GM12891 (cell line): ENCODE measurements around the gene SDC3.

Experiments used
- DNase-seq: peaks from one replicate; pipeline ENCODE4 v3.0.0; 2011; ENCODE audit warnings: low spot score; ENCODE audit not compliant: insufficient read length
- FAIRE-seq: peaks from 2 replicates; lab custom pipeline; 2011; peaks lifted over from hg19 to GRCh38; lab: Jason Lieb, UNC
- PAX5 ChIP-seq: IDR thresholded peaks from 2 replicates; pipeline ENCODE4 v1.6.1; 2011; ENCODE audit warnings: low read length, moderate library complexity, mild to moderate bottlenecking; ENCODE audit not compliant: insufficient read depth, severe bottlenecking
- POLR2A ChIP-seq: IDR thresholded peaks from 2 replicates; pipeline ENCODE4 v1.6.1; 2011; ENCODE audit warnings: low read depth, low read length, control low read depth
- POLR2AphosphoS5 ChIP-seq: IDR thresholded peaks from 2 replicates; pipeline ENCODE4 v1.6.1; 2011; ENCODE audit warnings: low read depth, low read length, control low read depth
- POU2F2 ChIP-seq: IDR thresholded peaks from 2 replicates; pipeline ENCODE4 v1.6.1; 2011; ENCODE audit warnings: low read depth, mild to moderate bottlenecking, control low read depth, low read length, moderate library complexity
- SPI1 ChIP-seq: IDR thresholded peaks from 2 replicates; pipeline ENCODE4 v1.6.1; 2011; ENCODE audit warnings: low read depth, low read length, control low read depth
- TAF1 ChIP-seq: IDR thresholded peaks from 2 replicates; pipeline ENCODE4 v1.6.1; 2011; ENCODE audit warnings: low read depth, low read length, control low read depth

SDC3 gene

DNA sequence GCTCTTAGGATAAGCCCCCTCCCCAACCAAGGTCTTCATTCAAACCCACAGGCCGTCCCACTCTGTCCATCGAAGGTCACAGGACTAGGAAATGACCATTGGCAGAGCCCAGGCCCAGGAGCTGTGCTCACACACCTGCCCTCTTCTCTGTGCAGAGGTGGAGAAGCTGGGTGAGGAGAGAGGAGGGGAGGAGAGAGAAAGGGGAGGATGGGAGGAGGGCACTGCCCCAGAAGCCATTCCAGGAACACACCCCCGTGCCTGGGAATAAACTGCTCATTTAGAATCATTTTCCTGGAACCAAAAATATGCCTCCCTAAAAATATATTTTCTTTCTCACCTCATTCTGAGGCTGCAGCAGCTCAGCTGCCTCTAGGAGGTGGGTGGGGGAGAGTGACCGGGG lies 6.4 kb upstream of the SDC3 start:
- no peak for TF ChIP-seq SPI1
- no peak for TF ChIP-seq POU2F2
- no peak for TF ChIP-seq POLR2A
- no peak for TF ChIP-seq POLR2AphosphoS5
- TF ChIP-seq TAF1 = no peak
- DNase-seq (no peak), FAIRE-seq (no peak)

DNA sequence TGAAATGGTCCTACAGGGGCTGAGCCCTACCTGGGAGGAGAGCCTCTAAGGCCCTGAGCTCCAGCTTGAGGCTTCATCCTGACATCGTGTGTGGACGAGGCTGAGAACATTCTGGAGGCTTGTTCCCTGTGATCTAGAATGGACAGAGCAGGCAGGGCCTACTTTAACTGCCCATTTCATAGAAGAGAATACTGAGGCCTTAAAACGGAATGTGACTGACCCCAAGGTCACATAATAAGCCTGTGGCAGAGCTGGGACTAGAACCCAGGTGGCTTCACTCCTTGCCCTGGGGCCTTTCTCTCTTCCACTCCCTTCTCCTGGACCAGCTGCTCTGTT lies 6.0 kb upstream of the SDC3 start:
- FAIRE-seq (no peak), DNase-seq (no peak)
- TF ChIP-seq PAX5 (no peak), POLR2AphosphoS5 (no peak), TAF1 (no peak), POU2F2 (no peak), POLR2A (no peak)

DNA sequence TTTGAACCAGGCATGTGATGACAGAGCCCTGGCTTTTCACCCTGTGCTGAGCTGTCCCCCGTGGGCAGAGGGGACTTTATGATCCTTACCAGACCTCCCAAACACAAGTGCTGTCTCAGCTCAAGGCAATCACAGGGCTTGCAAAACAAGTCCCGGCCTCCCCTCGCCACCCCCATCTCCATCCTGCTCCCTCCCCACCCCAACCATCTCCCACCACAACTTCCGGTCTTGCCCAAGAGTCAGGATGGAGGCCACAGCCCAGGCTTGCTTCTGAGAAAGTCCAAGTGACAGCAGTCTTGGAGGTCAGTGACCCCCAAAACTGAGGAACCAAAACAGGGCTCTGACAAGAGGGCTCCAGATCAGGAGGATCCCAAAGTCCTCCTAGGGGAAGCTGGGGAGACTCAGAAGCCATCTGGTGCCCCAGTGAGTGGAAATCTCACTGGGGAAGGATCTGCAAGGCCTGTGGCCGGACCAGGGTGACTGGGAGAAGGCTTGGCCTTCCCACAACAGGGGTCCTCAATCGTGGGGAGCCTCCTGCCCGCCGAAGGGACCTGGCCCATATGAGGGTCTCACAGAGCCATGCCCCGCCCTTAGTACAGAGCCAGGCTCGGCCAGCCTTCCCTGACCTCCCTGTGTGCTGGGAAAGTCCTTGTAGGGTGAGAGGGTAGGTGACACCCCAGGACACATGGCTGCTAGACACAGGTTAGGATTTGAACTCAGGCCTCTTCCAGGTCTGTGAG lies 4.5 kb upstream of the SDC3 start:
- DNase-seq (no peak), FAIRE-seq (no peak)
- TF ChIP-seq POLR2AphosphoS5 (no peak), SPI1 (no peak), PAX5 (no peak), POU2F2 (no peak), TAF1 (no peak), POLR2A (no peak)

DNA sequence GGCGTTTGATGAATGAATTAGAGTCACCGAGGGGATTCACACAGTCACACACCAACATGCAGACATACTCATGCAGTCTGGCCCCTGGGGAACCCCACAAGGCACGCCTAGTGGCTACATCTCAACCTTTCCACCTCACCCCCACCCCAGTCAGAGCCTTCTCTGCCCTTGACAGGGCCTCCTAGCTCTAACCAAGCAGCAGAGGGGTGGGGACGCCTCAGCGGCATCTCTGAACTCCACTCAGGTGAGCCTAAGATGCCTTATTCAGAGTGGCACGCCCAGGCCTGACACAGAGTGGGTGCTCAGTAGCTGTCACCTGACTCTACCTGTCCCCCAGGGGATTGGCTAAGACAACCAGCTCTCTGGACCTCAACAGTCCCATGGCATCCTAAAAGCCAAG lies 3.7 kb upstream of the SDC3 start:
- TF ChIP-seq POU2F2 (no peak), POLR2AphosphoS5 (no peak), SPI1 (no peak), POLR2A (no peak)
- FAIRE-seq (peak; percentile 23), DNase-seq (no peak)

DNA sequence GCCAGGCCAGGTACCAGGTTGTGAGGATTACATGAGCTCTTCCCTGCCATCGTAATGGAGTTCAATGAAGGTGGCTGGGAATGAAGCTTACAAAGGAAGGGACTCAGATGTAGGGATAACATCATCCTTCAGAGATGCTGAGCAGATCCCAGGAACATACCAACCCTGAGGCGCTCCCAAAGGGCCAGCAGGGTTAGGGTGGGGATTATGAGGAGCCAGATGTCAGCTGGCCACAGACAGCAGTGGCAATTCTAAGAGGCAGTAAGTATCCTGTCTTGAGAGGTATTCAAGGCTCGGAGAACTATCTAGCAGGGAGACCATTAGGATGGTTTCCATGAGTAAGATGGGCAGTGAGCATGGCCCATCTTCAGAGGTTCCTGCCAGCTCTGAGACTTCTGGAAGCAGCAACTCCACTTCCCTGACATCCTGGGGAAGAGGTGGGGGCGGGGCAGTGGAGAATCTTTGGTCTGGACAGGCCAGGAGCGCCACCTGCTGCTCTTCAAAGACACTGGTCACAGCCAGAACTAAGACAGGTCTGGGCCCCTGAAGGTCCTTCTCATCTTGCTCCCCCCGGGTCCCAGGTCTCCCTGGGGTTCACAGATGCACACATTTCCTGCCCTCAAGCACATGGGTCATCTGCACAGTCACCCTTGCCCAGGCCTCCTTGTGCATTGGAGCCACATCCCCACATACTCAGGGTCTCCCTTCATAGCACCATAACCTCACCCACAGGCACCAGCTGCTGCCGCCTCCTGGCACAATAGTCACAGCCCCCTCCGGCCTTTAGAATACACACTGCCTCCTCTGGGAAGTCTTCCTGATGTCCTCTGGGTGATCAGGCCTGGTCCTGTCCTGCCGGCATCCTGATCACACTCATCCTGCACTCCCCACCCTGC lies 2.7 kb upstream of the SDC3 start:
- FAIRE-seq = no peak
- DNase-seq = peak; percentile 58
- TF ChIP-seq PAX5 (no peak), POU2F2 (no peak), POLR2AphosphoS5 (no peak), SPI1 (no peak), TAF1 (no peak), POLR2A (no peak)

DNA sequence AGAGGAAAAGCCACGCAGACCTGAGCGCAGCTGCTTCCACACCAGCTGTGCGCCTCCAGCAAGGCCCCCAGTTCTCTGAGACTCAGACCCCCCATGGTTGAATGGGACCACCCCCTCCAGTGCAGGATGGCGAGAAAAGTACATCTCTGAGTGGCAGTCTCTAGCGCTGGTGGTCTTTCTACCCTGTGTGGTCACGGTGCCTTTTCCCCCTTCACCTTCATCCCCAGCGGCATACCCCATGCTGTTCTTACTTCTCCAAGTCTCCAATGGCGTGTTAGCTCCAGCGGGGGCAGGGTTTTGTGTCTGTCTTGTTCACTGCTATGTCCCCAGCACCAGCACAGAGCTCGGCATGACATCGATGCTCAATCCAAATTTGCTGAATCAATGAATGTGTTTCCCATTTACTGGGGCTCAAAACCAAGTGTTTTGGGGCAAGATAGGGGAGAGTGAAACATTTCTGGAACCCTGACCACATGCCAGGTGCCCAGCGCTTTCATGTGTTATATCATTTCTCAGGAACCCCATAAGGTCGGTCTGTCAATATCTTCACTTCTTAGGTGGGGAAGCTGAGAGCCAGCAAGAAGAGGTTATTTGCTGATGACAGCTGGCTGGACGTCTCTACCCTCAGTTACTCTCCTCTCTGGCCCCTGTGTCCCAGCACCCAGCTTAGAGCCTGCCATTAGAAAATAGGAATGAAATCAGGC lies 959 bp upstream of the SDC3 start:
- FAIRE-seq = no peak
- no peak for DNase-seq
- TF ChIP-seq SPI1 (no peak), POLR2AphosphoS5 (no peak), POU2F2 (no peak), PAX5 (no peak), POLR2A (no peak), TAF1 (no peak)

DNA sequence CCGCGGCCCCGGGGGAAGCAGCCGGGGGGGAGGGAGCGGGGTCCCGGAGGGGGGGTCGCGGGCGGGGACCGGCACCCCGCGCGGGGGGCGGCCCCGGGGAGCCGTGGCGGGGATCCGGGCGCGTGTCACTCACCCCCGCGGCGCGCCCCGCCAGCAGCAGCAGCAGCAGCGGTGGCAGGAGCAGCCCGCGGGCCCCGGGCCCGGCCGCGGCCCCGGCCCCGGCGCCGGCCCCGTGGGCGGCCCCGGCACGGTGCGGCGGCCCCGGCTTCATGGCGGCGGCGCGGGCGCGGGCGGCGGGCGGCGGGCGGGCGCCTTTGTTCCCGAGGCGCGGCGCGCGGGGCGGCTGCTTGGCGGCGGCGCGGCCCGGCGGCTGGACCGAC lies 252 bp downstream of the SDC3 start:
- TF ChIP-seq POLR2A (no peak), POU2F2 (no peak), TAF1 (no peak), PAX5 (no peak), SPI1 (no peak), POLR2AphosphoS5 (no peak)
- no peak for FAIRE-seq
- no peak for DNase-seq

DNA sequence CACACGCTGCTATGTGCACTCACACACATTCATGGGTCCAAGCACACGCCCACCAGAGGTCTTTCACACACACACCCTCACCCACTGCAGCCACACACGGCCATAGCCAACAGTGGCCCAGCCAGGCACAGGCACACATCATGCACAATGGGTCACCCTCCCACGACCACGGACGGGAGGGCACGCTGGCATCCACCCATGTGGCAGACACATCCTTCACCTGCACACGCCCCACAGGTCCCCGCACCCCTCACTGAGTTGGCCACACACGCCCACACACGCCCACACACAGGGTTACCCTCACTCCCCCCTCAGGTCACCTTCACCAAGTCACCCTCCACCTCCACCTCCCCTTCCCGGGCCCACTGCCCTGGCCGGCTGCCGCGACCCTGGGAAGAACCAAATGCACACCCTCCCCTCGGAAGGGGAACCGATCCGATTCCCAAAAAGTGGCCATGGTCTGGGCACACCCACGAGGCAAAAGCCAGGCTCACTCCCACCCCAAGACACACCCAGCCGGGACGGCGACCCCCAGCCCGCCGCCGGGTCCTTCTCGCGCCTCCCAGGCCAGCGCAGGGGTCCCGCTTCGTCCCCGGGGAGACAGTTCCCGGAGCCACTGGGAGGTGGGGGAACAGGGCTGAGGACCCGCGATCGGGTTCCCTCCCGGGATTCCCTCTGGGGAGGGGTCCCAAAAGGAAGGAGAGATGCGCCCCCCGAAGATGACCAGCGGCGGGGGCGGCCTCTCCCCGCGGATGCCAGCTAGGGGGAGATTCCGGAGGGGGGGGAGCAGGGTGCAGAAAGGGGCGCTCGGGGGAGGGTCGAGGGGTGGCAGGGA lies 860 bp downstream of the SDC3 start:
- no peak for DNase-seq
- FAIRE-seq = no peak
- TF ChIP-seq SPI1 (no peak), PAX5 (no peak), POLR2AphosphoS5 (no peak), POU2F2 (no peak), POLR2A (no peak), TAF1 (no peak)

DNA sequence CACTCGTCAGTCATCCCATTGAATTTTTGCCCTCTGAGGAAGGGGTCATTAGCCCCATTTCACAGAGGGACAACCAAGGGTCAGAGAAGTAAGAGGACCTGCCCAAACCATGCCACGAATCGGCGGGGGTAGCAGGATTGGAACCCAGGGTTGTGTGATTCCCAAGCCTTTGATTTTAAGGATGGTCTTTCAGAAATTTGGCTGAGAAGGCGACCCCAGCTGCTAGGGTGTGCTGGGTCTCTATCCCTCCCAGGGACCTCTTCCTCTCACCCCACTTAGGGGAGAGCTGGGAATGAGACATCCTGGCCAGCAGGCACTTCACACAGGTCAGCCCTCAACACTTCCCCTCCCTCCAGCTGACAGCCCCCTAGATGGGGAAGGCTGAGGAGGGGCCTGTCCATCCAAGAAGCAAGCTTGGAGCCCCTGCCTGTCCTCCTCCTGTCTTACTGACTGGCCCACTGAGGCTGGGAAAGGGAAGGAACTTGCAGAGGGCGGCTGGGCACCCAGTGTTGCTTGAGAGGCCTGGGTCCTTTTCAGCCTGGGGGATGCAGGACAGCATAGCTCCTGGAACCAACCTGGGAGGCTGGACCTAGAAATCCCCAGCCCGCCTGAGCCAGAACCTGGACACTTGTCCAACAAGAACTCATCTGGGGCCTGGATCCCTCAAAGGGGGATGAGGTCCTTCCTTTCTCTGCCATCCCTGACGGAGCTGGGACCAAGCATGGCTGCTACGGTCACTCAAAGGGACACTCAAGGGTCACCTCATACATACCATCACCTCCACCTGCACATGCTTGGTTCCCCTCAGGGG lies 1.7 kb downstream of the SDC3 start:
- DNase-seq (no peak), FAIRE-seq (no peak)
- TF ChIP-seq TAF1 (no peak), POU2F2 (no peak), PAX5 (no peak), POLR2A (no peak), SPI1 (no peak), POLR2AphosphoS5 (no peak)
